Measurements from ENCODE around the gene NDUFS2. TPM values are rescaled to one million over a fixed set of nuclear protein-coding genes. Genes with fewer than 3 reads are reported as not detected.
A peak's percentile ranks its signal among the peaks of the same experiment; 100 is the strongest.
"Not testable (repeated sequence)": the region's sequence is repeated elsewhere in the genome, so short reads cannot be mapped to it uniquely, and the experiment has no call there.

NDUFS2 gene
- total RNA-seq, 4 donors from 2014 or later = 82.6 to 209 (median 144) TPM

DNA sequence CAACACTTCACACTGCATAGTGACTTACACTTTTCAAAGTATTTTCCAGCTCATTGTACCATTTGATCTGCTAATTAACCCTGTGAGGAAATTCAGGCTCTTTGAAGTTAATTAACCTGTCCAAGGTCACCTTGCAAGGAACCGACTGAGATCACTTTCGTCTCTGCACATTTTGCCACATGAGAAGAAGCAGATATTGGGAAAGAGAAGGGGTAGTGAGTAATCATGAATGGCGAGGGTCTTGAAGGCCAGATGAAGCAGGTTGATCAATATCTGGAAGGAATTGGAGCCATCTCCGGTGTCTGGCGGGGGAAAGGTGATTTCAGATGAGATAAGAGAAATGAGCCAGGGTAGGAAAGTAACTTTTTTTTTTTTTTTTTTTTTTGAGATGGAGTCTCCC lies 17.8 kb downstream of the NDUFS2 start:
- Histone ChIP-seq H3K4me3 (no peak overlapping the region), H3K36me3 (no peaks in the 10 kb centered on the region), H3K9me3 (no peaks in the 10 kb centered on the region), H3K27me3 (no peaks in the 10 kb centered on the region), H3K4me1 (peaks cover 0 to 3% (median under 1%) of the 10 kb centered on the region in 4 donors), H3K27ac (no peak overlapping the region)
- in situ Hi-C loops (cut with MboI; ENCODE audit: low pct_ligation_motif_present in 1 of 4, low pct_unique_long_range_greater_than_20kb in 1 of 4, low sequenced_read_pairs in 3 of 4) = loop anchor here in 3 of 4 donors (10.0 to 25.0 kb wide), 3 partner anchors 155 to 167 kb away; no protein-coding TSS in a partner anchor
- no peak for DNase-seq
- WGBS, 2 donors (ENCODE audit: low coverage in 1 of 2) = 86 to 94% methylated on average over 4 to 5 of the region's 5 CpGs
- intact Hi-C loops (cut with DNase I; ENCODE audit: low total_unique reads) = no loop called here
- no peak for TF ChIP-seq EP300 (IDR thresholded peaks at IDR 0.05; ENCODE audit: low read depth)
- no peak for TF ChIP-seq POLR2AphosphoS5 (IDR thresholded peaks at IDR 0.05)
- no peak for TF ChIP-seq POLR2A (IDR thresholded peaks at IDR 0.05)
- TF ChIP-seq, protein P1, sequence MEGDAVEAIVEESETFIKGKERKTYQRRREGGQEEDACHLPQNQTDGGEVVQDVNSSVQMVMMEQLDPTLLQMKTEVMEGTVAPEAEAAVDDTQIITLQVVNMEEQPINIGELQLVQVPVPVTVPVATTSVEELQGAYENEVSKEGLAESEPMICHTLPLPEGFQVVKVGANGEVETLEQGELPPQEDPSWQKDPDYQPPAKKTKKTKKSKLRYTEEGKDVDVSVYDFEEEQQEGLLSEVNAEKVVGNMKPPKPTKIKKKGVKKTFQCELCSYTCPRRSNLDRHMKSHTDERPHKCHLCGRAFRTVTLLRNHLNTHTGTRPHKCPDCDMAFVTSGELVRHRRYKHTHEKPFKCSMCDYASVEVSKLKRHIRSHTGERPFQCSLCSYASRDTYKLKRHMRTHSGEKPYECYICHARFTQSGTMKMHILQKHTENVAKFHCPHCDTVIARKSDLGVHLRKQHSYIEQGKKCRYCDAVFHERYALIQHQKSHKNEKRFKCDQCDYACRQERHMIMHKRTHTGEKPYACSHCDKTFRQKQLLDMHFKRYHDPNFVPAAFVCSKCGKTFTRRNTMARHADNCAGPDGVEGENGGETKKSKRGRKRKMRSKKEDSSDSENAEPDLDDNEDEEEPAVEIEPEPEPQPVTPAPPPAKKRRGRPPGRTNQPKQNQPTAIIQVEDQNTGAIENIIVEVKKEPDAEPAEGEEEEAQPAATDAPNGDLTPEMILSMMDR (IDR thresholded peaks at IDR 0.05) = no peak

DNA sequence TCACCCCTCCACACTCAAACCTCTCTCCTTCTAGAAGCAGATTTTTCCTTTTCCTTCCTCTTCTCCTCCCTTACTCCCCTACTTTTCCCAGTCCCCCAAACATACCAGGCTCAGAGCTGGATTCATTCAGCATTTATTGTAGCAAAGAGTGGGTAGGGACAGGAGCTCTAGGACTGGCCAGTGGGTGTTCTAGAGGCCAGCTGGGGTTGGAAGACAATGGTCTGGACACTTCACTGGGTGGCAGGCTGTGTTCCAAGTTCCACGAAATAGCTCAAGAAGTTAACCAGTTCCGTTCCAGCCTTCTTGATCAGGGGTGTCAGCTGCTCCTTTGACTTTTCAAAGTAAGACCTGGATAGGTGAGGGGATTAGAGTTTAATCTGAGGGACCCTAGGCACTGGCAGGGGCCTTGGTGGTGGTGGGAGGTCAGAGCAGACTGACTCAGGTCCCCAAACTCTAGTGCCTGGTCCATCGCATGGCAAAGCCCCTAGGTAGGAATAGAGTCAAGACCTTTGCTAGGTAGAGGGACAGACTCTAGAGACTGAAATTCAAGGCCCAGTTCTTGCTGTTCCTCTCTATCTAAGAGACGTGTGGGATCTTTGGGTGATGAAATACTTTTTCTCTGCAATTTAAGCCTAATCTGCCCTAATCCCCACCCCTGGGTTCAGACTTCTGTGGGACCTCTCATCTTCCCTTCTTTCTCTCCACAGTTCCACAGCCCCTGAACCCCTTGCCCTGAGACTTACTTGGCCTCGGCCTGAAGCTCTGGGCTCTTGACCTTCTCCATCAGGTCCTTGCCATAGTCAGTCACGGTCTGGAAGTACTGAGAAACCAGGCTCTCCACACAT lies 20.2 kb downstream of the NDUFS2 start:
- no peaks in the 10 kb centered on the region for H3K36me3 ChIP-seq
- WGBS, 2 donors (ENCODE audit: low coverage in 1 of 2) = 73% methylated on average over 6 of the region's 6 CpGs; no CpG with 5 or more reads in 1 of the 2 donors
- H3K4me3 ChIP-seq = no peak overlapping the region
- no peak for DNase-seq
- TF ChIP-seq POLR2A (IDR thresholded peaks at IDR 0.05) (no peak), EP300 (IDR thresholded peaks at IDR 0.05; ENCODE audit: low read depth) (no peak), POLR2AphosphoS5 (IDR thresholded peaks at IDR 0.05) (no peak)
- TF ChIP-seq, protein P1 (IDR thresholded peaks at IDR 0.05) = no peak
- H3K27ac ChIP-seq = no peak overlapping the region
- peaks cover 12 to 21% (median 16%) of the 10 kb centered on the region in 4 donors for H3K4me1 ChIP-seq
- in situ Hi-C loops (cut with MboI; ENCODE audit: low pct_ligation_motif_present in 1 of 4, low pct_unique_long_range_greater_than_20kb in 1 of 4, low sequenced_read_pairs in 3 of 4) = loop anchor here in 3 of 4 donors (10.0 to 25.0 kb wide), 3 partner anchors 152 to 165 kb away; no protein-coding TSS in a partner anchor
- H3K9me3 ChIP-seq = no peaks in the 10 kb centered on the region
- H3K27me3 ChIP-seq = no peaks in the 10 kb centered on the region
- intact Hi-C loops (cut with DNase I; ENCODE audit: low total_unique reads) = no loop called here

DNA sequence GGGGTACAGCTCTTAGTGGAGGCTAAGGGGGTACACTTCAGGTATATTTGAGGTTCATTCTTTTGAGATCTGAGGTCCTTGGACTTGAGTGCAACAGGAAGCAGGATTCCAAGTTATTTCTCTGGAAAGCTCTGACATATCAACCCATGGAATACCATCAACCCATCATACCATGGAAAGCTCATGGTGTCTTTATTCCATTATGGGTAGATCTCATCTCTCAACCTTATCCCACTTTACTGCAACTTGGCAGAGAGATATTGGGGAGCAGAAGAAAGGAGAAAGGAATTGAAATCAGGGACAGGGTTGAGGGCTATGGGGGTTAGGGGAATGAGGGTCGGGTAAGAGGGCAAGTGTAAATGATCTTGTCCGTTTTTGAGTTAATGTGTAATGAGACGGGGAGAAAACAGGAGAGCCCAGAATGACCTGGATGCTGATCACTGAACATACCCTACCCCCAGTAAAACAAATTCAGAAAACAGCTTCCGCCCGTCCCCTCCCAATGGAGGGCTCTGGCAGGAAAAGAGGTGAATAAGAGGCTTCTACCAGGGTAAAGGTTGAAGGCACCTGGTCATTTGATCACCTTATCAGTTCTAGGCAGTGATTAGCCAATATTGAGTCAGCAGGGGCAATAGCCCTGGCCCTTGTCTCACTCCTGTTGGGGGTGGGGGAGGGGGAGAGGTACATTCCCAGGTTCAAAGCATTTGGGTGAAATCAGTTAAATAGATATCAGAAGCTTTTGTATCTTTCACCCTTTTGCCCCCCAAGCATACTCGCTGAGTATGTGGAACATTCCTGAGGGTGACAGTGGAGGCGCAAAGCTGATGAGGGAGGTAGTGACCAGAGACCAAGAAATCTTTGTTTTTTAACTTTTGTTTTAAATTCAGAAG lies 21.9 kb downstream of the NDUFS2 start:
- Histone ChIP-seq H3K9me3 (no peaks in the 10 kb centered on the region), H3K27ac (no peak overlapping the region), H3K4me3 (no peak overlapping the region), H3K27me3 (no peaks in the 10 kb centered on the region), H3K36me3 (peaks cover 0 to 6% (median 2%) of the 10 kb centered on the region in 4 donors), H3K4me1 (peaks cover 14 to 23% (median 20%) of the 10 kb centered on the region in 4 donors)
- no peak for DNase-seq
- 88 to 100% methylated on average over 2 to 7 of the region's 7 CpGs for WGBS, 2 donors (ENCODE audit: low coverage in 1 of 2)
- TF ChIP-seq, protein P1 (IDR thresholded peaks at IDR 0.05) = no peak
- TF ChIP-seq POLR2A (IDR thresholded peaks at IDR 0.05) = no peak
- TF ChIP-seq POLR2AphosphoS5 (IDR thresholded peaks at IDR 0.05) = no peak
- TF ChIP-seq EP300 (IDR thresholded peaks at IDR 0.05; ENCODE audit: low read depth) = no peak
- intact Hi-C loops (cut with DNase I; ENCODE audit: low total_unique reads) (no loop called here), in situ Hi-C loops (cut with MboI; ENCODE audit: low pct_ligation_motif_present in 1 of 4, low pct_unique_long_range_greater_than_20kb in 1 of 4, low sequenced_read_pairs in 3 of 4) (loop anchor here in 3 of 4 donors (10.0 to 25.0 kb wide), 3 partner anchors 151 to 163 kb away; no protein-coding TSS in a partner anchor)

DNA sequence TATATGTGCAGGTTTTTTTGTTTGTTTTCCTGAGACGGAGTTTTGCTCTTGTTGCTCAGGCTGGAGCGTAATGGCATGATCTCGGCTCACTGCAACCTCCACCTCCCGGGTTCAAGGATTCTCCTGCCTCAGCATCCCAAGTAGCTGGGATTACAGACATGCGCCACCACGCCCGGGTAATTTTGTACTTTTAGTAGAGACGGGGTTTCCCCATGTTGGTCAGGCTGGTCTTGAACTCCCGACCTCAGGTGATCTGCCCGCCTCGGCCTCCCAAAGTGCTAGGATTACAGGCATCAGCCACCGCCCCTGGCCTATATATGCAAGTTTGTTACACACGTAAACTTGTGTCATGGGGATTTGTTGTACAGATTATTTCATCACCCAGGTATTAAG lies 22.5 kb downstream of the NDUFS2 start:
- peak overlapping the region in 2 of 4 donors; percentile 65 to 80 for H3K27ac ChIP-seq
- not testable (repeated sequence) for DNase-seq

More for the DNA sequence above, 22.5 kb downstream of the NDUFS2 start:
- H3K27me3 ChIP-seq; H3K4me3 ChIP-seq; H3K9me3 ChIP-seq; intact Hi-C loops (cut with DNase I; ENCODE audit: low total_unique reads): not testable (repeated sequence)
- in situ Hi-C loops (cut with MboI; ENCODE audit: low pct_ligation_motif_present in 1 of 4, low pct_unique_long_range_greater_than_20kb in 1 of 4, low sequenced_read_pairs in 3 of 4) = loop anchor here in 3 of 4 donors (10.0 to 25.0 kb wide), 3 partner anchors 150 to 163 kb away; no protein-coding TSS in a partner anchor
- peaks cover 0 to 11% (median 4%) of the 10 kb centered on the region in 4 donors for H3K36me3 ChIP-seq
- peaks cover 14 to 23% (median 20%) of the 10 kb centered on the region in 4 donors for H3K4me1 ChIP-seq
- WGBS, 2 donors (ENCODE audit: low coverage in 1 of 2) = 81 to 88% methylated on average over 6 to 13 of the region's 13 CpGs
